HG03558 (cell line): Measurements from ENCODE around the gene KLKB1.
"Not testable (repeated sequence)": the region's sequence is repeated elsewhere in the genome, so short reads cannot be mapped to it uniquely, and the experiment has no call there.

Experiments
- ATAC-seq: cut with Tn5 transposase; IDR thresholded peaks from one replicate; pipeline ENCODE4 v1.9.1; 2021; ENCODE audit warnings: moderate number of reproducible peaks; ENCODE audit not compliant: unreplicated experiment; ENCODE audit errors: extremely low read depth

Gene KLKB1

DNA sequence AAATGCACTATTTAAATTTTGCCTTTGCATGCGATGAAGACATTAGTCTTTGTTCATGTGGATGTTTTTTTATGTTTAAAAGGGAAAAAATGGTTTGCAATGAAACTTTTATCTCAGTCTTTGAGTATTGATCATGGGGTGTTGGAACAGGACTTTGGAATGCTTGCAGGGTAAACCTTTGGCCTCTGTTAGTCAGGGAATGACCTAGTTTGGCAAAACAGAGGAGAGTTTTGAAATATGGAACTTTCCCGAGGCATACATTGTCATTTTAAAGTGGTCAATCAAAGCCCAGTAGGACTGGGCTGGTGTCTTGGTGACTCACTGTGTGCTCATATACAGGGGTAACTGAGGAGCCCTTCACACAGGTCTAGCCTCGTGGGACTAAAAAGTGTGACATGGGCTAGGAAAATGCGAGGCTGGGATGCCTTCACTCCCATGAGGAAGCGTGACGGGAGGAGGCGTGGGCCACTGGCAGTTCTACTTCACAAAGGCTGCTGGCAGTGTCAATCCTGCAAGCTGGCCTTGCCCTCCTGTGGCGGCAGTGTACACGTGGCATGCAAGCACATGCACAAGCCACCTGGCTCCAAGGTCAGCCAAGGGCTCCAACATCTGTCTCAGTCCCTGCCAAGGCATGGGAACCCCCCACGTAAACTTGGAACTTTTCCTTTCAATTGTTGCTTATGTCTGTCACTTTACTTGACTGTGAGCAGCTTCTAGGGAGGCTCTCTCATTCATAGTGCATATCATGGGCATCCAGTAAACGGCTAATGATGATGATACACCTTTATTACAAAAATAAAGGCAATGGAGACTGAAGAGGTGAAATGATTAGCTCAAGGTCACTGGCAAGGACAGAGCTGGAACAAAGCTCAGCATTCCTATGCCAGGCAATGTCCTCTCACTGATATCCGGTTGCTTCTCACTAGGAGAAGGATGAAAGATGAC is 33.5 kb downstream of the KLKB1 start:
- ATAC-seq = no peak

GRCh38 chr4:186264660-186265059 is 37.4 kb downstream of the KLKB1 start:
- ATAC-seq = no peak

GRCh38 chr4:186265250-186265649 is 37.9 kb downstream of the KLKB1 start:
- ATAC-seq = not testable (repeated sequence)

DNA sequence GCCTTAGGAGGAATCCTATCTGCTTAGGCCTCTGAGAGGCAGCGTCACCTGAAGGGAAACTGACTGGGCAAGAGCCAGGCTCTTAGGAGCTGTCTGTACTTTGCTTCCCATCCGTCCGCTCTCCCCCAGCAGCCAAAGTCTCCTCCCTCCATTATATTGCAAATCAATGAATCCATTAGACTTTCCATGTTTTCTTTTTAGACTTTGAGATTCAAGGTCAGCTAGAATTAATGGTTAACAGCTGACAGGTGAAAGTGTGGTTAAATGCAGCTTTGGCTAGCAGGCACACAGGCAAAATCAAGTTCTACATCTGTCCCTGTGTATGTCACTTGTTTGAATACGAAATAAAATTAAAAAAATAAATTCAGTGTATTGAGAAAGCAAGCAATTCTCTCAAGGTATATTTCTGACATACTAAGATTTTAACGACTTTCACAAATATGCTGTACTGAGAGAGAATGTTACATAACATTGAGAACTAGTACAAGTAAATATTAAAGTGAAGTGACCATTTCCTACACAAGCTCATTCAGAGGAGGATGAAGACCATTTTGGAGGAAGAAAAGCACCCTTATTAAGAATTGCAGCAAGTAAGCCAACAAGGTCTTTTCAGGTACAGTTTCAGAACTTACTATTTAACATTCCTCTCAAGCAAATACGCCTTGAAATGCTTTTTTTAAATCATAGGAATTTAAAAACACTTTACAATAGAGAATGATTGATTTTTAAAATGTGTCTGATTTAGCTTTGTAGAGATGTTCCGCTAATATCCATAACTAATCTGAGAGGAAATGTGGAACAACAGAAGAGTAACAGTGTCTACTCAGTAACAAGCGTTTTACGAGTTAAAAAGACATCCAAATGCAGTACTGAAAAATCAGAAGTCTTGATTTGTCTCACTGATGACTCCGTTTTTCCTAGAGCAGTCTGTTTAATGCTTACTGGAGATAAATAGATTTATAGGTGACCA is 38.7 kb downstream of the KLKB1 start, which contains the start of gene F11:
Gene F11 (plus strand): TSS at position 507 of the 970 bp plus-strand sequence. CDS start 948 bp downstream, outside the sequence.
- no peak for ATAC-seq

- no peak for ATAC-seq
Measured at GRCh38 chr4:186266729-186267456, 39.6 kb downstream of the KLKB1 start.

- ATAC-seq = no peak
Measured at GRCh38 chr4:186271081-186271678, 43.9 kb downstream of the KLKB1 start.

DNA sequence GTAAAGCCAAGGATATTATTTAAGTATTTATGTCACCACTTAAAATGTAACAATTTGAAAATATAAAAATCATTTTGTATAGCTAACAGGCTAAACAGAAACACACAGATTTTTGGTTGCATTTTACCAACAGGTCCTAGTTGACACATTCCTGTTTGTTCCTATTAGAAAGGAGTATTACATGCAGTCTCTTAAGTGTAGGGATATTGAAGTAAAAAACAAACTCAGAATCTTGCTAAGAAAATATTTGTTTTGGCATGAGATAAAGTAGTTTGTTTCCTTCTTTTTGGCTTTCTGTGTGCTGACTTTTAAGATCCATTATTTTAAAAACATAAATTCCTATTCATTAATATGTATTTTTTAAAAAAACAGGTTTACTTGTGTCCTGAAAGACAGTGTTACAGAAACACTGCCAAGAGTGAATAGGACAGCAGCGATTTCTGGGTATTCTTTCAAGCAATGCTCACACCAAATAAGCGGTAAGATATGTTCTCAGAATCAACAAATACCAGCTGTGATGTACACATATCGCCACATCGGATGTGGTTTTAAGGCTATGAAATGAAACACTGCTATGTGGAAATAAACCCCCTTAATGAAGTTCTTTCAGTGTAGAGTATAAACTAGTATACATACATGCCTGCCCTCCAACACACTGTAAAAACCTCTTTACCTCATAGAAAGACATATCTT is 45.5 kb downstream of the KLKB1 start:
- no peak for ATAC-seq

DNA sequence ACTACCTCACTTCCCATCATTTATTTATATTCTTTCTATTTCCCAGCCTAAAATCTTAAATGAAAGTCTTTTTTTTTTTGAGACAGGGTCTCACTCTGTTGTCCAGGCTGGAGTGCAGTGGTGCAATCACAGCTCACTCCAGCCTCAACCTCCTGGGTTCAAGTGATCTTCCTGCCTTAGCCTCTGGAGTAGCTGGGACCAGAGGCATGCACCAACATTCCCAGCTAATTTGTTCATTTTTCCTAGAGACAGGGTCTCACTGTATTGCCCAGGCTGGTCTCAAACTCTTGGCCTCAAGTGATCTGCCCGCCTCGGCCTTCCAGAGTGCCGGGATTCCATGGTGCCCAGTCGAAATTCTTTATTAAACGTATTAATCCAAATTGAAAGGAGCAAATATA is 46.1 kb downstream of the KLKB1 start:
- ATAC-seq = not testable (repeated sequence)

- ATAC-seq = no peak
Measured at GRCh38 chr4:186283311-186283710, 56.0 kb downstream of the KLKB1 start.

DNA sequence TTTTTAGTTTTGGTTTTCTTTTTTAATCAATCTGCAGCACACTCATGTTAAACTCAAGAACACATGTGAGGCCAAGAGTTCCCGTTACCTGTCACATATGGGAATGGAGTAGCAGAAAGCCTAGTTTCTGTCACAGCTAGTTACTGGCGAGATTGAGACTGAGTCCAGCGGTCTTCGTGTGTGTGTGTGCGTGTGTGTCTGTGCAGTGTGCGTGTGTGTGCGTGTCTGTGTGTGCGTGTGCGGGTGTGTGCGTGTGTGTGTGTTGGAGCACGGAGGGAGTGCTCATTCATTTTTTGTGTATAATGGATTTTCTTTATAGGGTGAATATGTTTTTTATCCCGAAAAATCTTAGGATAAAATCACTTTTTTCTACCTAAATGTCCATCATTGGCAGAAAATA is 57.8 kb downstream of the KLKB1 start:
- no peak for ATAC-seq

DNA sequence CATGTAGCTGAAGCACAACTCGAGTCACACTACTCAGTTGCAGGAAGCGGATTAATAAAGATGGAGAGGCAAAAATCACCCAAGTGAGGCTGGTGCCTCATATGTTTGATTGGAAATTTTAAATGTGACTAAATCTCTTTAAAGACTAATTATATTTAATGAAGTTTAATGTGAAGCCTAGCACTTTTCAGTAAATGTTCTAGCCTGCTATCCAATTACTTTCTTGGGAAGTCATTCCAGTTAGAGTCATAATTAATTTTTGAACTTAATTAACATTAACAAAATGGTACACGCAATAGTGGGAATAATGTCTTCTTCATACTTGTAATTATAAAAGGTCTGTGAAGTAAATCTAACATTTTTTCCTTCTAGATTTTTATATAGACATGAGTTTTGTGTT is 59.3 kb downstream of the KLKB1 start:
- ATAC-seq = no peak

DNA sequence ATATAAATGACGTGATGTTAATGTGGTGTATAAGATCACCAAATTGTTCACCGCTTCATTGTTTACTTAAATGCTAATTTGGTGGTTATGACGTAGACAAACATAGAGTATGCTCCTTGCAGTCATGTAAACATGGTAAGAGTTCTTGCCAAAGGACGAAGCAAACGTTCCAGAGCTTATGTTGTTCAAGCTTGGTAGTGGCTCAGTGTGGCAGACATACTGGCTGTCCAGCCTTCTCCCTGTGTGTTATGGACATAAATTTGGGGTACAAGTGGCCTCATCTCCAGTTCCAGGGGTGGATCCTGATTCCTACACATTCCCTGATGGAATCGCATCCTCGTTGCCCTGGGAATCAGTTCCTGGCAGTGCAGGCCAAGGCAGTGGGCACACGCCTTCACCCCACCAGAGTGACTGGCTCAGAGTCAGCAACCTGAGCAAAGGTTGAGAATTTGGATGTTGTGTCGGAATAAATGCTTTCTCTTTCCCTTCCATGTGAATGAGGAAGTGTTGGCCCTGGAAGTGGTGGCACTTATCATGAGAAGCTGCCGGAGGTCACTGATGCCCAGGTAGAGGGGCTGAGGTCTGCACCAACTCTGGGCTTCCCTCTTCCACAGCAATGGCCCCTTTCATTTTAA is 64.1 kb downstream of the KLKB1 start:
- no peak for ATAC-seq

DNA sequence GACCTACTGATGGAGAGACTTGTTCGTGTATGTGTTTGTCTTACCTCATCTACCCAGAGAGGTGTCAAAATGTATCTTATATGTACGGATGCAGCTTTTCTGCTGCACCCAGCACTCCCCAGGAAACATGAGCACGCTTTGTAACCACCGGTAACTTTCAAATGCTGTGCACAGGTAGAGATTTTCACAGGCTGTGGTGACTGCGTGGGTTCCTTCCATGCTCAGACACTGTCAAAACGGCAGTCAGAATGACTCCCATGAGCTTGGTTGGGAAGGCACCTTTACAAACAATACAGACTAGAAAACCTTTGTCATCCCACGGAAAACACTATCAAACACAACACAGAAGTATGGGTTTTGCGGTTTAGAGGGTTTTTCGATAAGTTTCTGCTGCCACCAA is 66.9 kb downstream of the KLKB1 start:
- no peak for ATAC-seq

GRCh38 chr4:186296481-186296880 is 69.2 kb downstream of the KLKB1 start:
- ATAC-seq = no peak

DNA sequence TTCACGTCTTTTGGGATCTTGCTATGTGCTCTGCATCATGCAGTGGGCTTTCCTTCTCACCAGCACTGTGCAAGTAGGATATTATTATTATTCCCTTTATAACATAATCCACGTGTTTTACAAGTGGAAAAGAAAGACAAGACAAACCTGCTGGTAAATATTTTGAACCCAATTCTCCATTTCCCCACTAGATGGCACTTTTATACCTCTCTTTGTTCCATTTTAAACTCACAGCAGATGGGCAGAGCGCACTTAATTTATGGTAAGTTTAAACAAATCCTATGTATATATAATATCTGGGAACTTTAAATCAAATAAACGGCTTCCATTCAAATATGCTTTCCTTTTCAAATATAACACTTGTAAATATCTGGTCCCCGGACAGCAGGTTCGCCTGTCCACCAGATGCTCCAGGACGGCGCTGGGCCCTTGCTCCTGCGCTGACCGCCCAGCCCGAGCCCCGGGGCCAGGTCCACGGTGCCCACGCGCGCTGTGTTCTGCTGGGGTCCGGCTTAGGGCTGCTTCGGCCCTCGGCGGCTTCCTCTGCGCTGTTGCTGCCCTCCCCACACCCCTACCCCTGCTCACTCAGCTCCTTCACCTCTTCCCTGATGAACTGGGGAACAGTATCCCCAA is 69.8 kb downstream of the KLKB1 start:
- ATAC-seq = no peak

- no peak for ATAC-seq
Measured at GRCh38 chr4:186298031-186298647, 70.8 kb downstream of the KLKB1 start.

DNA sequence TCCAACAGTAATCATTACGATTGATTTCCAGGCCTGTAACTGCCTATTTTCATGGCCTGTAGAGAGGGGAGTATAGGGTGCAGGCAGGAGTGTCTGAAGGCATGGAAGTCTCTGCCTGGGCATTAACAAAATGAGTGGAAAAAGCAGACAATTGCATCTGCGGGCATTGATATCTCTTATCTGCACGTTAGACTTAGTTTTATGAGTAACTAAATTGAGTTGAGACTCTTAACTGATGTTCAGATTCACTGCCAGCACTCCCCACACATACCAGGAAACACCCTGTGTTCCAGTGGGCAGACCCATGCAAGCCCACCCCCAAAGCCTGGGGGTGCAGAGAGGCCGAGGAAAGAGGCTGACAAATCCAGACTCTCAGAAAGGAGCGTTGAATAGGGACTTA is 72.0 kb downstream of the KLKB1 start:
- no peak for ATAC-seq
